HepG2 (cell line): ENCODE results near the gene COQ6. TPM values are rescaled to one million over a fixed set of nuclear protein-coding genes. Genes with fewer than 3 reads are reported as not detected.

ENCODE experiments used
- ATAC-seq: fragments of 200-7000 bp; cut with Tn5 transposase; 3 replicates; pipeline ENCODE4 v1.9.1; 2020; ENCODE audit warnings: mild to moderate bottlenecking, moderate library complexity
- BruUV-seq: library from RNA; stranded (reverse); fragments of 400-500 nt; replicated peaks from 2 replicates; lab custom pipeline; 2021; lab: Mats Ljungman, UMichigan
- CTCF ChIA-PET: fragments of 300-600 bp; formaldehyde crosslinking; extraction: SDS; loops from one replicate; lab custom pipeline; 2021; ENCODE audit warnings: low total read pairs, inconsistent platforms, low intra/inter-chr PET ratio; lab: Yijun Ruan, JAX
- POLR2A ChIA-PET: fragments of 350-600 bp; sonication (Branson Sonifier 250); formaldehyde crosslinking; loops from one replicate; lab custom pipeline; 2020; ENCODE audit warnings: antibody characterized with exemption, inconsistent platforms; lab: Yijun Ruan, JAX
- DNase-seq: peaks from one replicate; pipeline ENCODE4 v3.0.0-alpha.2; 2015; ENCODE audit warnings: low spot score
- FAIRE-seq: peaks from 3 replicates; lab custom pipeline; 2011; peaks lifted over from hg19 to GRCh38; lab: Jason Lieb, UNC
- H2AFZ ChIP-seq: one replicate; pipeline ENCODE4 v1.6.1; 2011; ENCODE audit warnings: low read length, inconsistent platforms
- H3K27ac ChIP-seq: fragments of 300-600 bp; 3 replicates; pipeline ENCODE4 v1.8.0; 2011; ENCODE audit warnings: mixed run types, mild to moderate bottlenecking, mixed read lengths, low read length, inconsistent platforms; ENCODE audit not compliant: insufficient read depth; ENCODE audit errors: extremely low read length
- H3K27me3 ChIP-seq, 2 experiments: fragments of 200-600 bp in 1 of 2; 2 replicates in 1 of 2; 3 replicates in 1 of 2; pipeline versions ENCODE4 v1.6.0 to v1.8.0; 2011; ENCODE audit warnings: low read length in 2 of 2, mild to moderate bottlenecking in 2 of 2, moderate library complexity in 2 of 2, inconsistent platforms in 1 of 2; ENCODE audit not compliant: insufficient read depth in 2 of 2, control insufficient read depth in 1 of 2
- H3K36me3 ChIP-seq, 2 experiments: fragments of 200-600 bp in 1 of 2; replicated peaks in 1 of 2; 2 replicates in 1 of 2; 3 replicates in 1 of 2; pipeline versions ENCODE4 v1.5.1 to v1.8.0; 2011; ENCODE audit warnings: low read length in 2 of 2, inconsistent platforms in 1 of 2; ENCODE audit not compliant: insufficient read depth in 2 of 2, control insufficient read depth in 1 of 2
- H3K4me1 ChIP-seq: 2 replicates; pipeline ENCODE4 v1.5.1; 2012; ENCODE audit warnings: low read length, inconsistent platforms; ENCODE audit not compliant: insufficient read depth
- H3K4me2 ChIP-seq: 2 replicates; pipeline ENCODE4 v1.6.0; 2011; ENCODE audit warnings: low read depth, low read length, inconsistent platforms
- H3K4me3 ChIP-seq, 3 experiments: fragments of 200-600 bp in 1 of 3; sonication (generic), shearing (Covaris generic) in 1 of 3; replicated peaks in 1 of 3; 2 replicates each; pipeline ENCODE4 v1.5.1; 2011 to 2016; ENCODE audit warnings: low read length in 3 of 3, inconsistent platforms in 2 of 3, low read depth in 2 of 3, mild to moderate bottlenecking in 2 of 3, control low read depth in 1 of 3, mixed read lengths in 1 of 3; ENCODE audit not compliant: insufficient read depth in 1 of 3
- H3K79me2 ChIP-seq: one replicate; pipeline ENCODE4 v1.6.1; 2011; ENCODE audit warnings: low read length, inconsistent platforms; ENCODE audit not compliant: insufficient read depth
- H3K9ac ChIP-seq: 2 replicates; pipeline ENCODE4 v1.6.0; 2011; ENCODE audit warnings: mild to moderate bottlenecking, low read depth, low read length, inconsistent platforms; ENCODE audit not compliant: insufficient read depth
- H3K9me3 ChIP-seq: 2 replicates; pipeline ENCODE4 v1.5.1; 2012; ENCODE audit warnings: mild to moderate bottlenecking, low read length
- H4K20me1 ChIP-seq: 2 replicates; pipeline ENCODE4 v1.6.0; 2011; ENCODE audit warnings: inconsistent platforms, mild to moderate bottlenecking, low read length, moderate library complexity; ENCODE audit not compliant: insufficient read depth
- HNF4A ChIP-seq: sonication (generic); formaldehyde crosslinking; IDR thresholded peaks from 2 replicates; pipeline ENCODE4 v1.4.0; 2020; ENCODE audit warnings: missing genetic modification reagents
- MEIS2 ChIP-seq: sonication (generic); formaldehyde crosslinking; IDR thresholded peaks from 2 replicates; pipeline ENCODE4 v1.9.0; 2021; ENCODE audit warnings: mild to moderate bottlenecking, missing genetic modification reagents
- NFRKB ChIP-seq: fragments of 450-650 bp; IDR thresholded peaks from 2 replicates; pipeline ENCODE4 v1.6.1; 2017
- ZFP1 ChIP-seq: IDR thresholded peaks from 2 replicates; pipeline ENCODE4 v1.6.1; 2016
- ZNF296 ChIP-seq: sonication (generic); formaldehyde crosslinking; conservative IDR thresholded peaks from 2 replicates; pipeline ENCODE4 v1.5.0; 2020; ENCODE audit warnings: mild to moderate bottlenecking, missing genetic modification reagents
- ZNF878 ChIP-seq: sonication (generic); formaldehyde crosslinking; IDR thresholded peaks from 2 replicates; pipeline ENCODE4 v1.8.1; 2023; ENCODE audit warnings: mild to moderate bottlenecking, missing genetic modification reagents, moderate library complexity
- ZSCAN31 ChIP-seq: sonication (generic); formaldehyde crosslinking; IDR thresholded peaks from 2 replicates; pipeline ENCODE4 v1.5.0; 2020; ENCODE audit warnings: low read depth, mild to moderate bottlenecking, missing genetic modification reagents
- WGBS: methylation state at CpG from one replicate; pipeline ENCODE4 v1.1.6; 2017; ENCODE audit warnings: low lambda C conversion rate; 5-methylcytosine and 5-hydroxymethylcytosine counted together
- in situ Hi-C: cut with HindIII; loops from 2 replicates; pipeline ENCODE4 v1.10.0; 2017; ENCODE audit warnings: low pct_unique_long_range_greater_than_20kb; ENCODE audit not compliant: extremely low pct_ligation_motif_present
- intact Hi-C: fragments of 100-400 bp; cut with micrococcal nuclease; formaldehyde crosslinking; loops from one replicate; pipeline ENCODE4 v1.10.0; 2022; ENCODE audit not compliant: unreplicated experiment
- polyA plus RNA-seq, 8 experiments: library from polyadenylated mRNA; depleted of rRNA in 3 of 8; stranded (reverse) in 7 of 8; unstranded in 1 of 8; fragments of >200 nt; fragmentation: Illumina TruSeq in 4 of 8; extraction: Trizol in 4 of 8; gene quantifications; 2 replicates each; pipeline versions ENCODE4 v1.2.1 to v1.2.3, GENCODE V29; 2011 to 2016; ENCODE audit warnings: low read depth in 4 of 8, missing spikeins in 1 of 8, mixed read lengths in 1 of 8; ENCODE audit not compliant: insufficient read depth in 1 of 8
- total RNA-seq, 5 experiments: library from RNA; depleted of rRNA; stranded (reverse); fragments of >200 nt; fragmentation: Illumina TruSeq; extraction: Trizol; gene quantifications; 2 replicates each; pipeline ENCODE4 v1.2.3, GENCODE V29; 2016; ENCODE audit warnings: low read depth in 1 of 5
- TF ChIP-seq, protein P1 (sequence below): sonication (generic); formaldehyde crosslinking; IDR thresholded peaks from 2 replicates; pipeline ENCODE4 v1.5.1; 2020; ENCODE audit warnings: mild to moderate bottlenecking, missing genetic modification reagents, borderline replicate concordance
- TF ChIP-seq, protein P2 (sequence below): sonication (generic); formaldehyde crosslinking; conservative IDR thresholded peaks from 2 replicates; pipeline ENCODE4 v1.4.0; 2020; ENCODE audit warnings: mild to moderate bottlenecking, missing genetic modification reagents, moderate library complexity
- TF ChIP-seq, protein P3 (sequence below): sonication (generic); formaldehyde crosslinking; IDR thresholded peaks from 2 replicates; pipeline ENCODE4 v1.5.1; 2020; ENCODE audit warnings: mild to moderate bottlenecking, moderate library complexity, missing genetic modification reagents
- TF ChIP-seq, protein P4 (sequence below): sonication (generic); formaldehyde crosslinking; IDR thresholded peaks from 2 replicates; pipeline ENCODE4 v1.4.0; 2020; ENCODE audit warnings: low read depth, mild to moderate bottlenecking, missing genetic modification reagents
- TF ChIP-seq, protein P5 (sequence below): sonication (generic); formaldehyde crosslinking; IDR thresholded peaks from 2 replicates; pipeline ENCODE4 v1.4.0; 2020; ENCODE audit warnings: mild to moderate bottlenecking, missing genetic modification reagents

COQ6 gene
- total and polyA plus RNA-seq, 2 of the 13 experiments (the other 11 are each of a cell fraction or from before 2014, with no cell fraction given): 18.9 to 34.7 TPM

DNA sequence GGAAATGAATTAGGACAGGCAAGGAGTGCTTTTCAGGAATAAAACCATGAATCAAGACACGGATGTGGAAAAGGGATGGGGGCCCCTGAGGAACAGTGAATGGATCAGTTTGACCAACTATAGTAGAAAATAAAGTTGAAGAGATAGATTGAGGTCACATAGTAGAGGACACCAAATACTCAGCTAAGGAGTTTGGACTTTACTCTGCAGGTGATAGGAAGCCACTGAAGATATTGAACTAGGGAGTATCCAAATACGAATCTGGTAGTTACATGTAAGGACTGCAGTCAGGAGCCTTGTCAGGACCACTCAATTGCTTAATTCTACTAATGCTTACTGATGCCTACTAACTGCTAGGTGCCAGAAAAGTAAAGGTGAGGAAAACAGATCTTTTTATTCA, 48.6 kb downstream of the COQ6 start:
- no peaks in the 10 kb centered on the region for H3K27me3 ChIP-seq
- peak overlapping the region; percentile 23 to 53 (median 30); a peak in 5 of 6 replicates for H3K4me3 ChIP-seq
- in situ Hi-C loops: no loop called here
- H3K9ac ChIP-seq: peak overlapping the region; percentile 65
- H2AFZ ChIP-seq: no peak overlapping the region
- H3K4me1 ChIP-seq: peaks cover 73% of the 10 kb centered on the region
- ChIA-PET POLR2A (interaction anchor here (1.0 to 5.4 kb wide), 4 partner anchors 15 to 147 kb away, joined by 3 to 70 read pairs (median 30); partner anchors contain the start of genes BBOF1, ENTPD5, PTGR2 and ZNF410), CTCF (no interaction called here)
- H3K36me3 ChIP-seq: peaks cover 3 to 8% of the 10 kb centered on the region in 2 experiments; a peak in 2 of 5 replicates
- intact Hi-C loops: loop anchor here (5.0 kb wide), 1 partner anchor 39 kb away; no protein-coding TSS in a partner anchor
- no peaks in the 10 kb centered on the region for H3K9me3 ChIP-seq
- no peaks in the 10 kb centered on the region for H4K20me1 ChIP-seq
- no TSS peak for BruUV-seq
- H3K4me2 ChIP-seq: peak overlapping the region; percentile 82
- ATAC-seq (peak; percentile 3; the same call in 1 of the 3 replicates), FAIRE-seq (no peak), DNase-seq (peak; percentile 20)
- 8% methylated on average over 2 of the region's 2 CpGs for WGBS
- H3K27ac ChIP-seq: peak overlapping the region; percentile 95
- peaks cover 2% of the 10 kb centered on the region for H3K79me2 ChIP-seq
- TF ChIP-seq ZFP1 (CRISPR knock-in tag) (no peak), ZNF878 (no peak), HNF4A (CRISPR knock-in tag) (peak; percentile 61), ZSCAN31 (no peak), MEIS2 (CRISPR knock-in tag) (no peak), ZNF296 (CRISPR knock-in tag) (no peak), NFRKB (no peak)
- TF ChIP-seq, protein P1, sequence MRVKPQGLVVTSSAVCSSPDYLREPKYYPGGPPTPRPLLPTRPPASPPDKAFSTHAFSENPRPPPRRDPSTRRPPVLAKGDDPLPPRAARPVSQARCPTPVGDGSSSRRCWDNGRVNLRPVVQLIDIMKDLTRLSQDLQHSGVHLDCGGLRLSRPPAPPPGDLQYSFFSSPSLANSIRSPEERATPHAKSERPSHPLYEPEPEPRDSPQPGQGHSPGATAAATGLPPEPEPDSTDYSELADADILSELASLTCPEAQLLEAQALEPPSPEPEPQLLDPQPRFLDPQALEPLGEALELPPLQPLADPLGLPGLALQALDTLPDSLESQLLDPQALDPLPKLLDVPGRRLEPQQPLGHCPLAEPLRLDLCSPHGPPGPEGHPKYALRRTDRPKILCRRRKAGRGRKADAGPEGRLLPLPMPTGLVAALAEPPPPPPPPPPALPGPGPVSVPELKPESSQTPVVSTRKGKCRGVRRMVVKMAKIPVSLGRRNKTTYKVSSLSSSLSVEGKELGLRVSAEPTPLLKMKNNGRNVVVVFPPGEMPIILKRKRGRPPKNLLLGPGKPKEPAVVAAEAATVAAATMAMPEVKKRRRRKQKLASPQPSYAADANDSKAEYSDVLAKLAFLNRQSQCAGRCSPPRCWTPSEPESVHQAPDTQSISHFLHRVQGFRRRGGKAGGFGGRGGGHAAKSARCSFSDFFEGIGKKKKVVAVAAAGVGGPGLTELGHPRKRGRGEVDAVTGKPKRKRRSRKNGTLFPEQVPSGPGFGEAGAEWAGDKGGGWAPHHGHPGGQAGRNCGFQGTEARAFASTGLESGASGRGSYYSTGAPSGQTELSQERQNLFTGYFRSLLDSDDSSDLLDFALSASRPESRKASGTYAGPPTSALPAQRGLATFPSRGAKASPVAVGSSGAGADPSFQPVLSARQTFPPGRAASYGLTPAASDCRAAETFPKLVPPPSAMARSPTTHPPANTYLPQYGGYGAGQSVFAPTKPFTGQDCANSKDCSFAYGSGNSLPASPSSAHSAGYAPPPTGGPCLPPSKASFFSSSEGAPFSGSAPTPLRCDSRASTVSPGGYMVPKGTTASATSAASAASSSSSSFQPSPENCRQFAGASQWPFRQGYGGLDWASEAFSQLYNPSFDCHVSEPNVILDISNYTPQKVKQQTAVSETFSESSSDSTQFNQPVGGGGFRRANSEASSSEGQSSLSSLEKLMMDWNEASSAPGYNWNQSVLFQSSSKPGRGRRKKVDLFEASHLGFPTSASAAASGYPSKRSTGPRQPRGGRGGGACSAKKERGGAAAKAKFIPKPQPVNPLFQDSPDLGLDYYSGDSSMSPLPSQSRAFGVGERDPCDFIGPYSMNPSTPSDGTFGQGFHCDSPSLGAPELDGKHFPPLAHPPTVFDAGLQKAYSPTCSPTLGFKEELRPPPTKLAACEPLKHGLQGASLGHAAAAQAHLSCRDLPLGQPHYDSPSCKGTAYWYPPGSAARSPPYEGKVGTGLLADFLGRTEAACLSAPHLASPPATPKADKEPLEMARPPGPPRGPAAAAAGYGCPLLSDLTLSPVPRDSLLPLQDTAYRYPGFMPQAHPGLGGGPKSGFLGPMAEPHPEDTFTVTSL (CRISPR knock-in tag): no peak; the same call in 1 of the 2 replicates
- TF ChIP-seq, protein P2, sequence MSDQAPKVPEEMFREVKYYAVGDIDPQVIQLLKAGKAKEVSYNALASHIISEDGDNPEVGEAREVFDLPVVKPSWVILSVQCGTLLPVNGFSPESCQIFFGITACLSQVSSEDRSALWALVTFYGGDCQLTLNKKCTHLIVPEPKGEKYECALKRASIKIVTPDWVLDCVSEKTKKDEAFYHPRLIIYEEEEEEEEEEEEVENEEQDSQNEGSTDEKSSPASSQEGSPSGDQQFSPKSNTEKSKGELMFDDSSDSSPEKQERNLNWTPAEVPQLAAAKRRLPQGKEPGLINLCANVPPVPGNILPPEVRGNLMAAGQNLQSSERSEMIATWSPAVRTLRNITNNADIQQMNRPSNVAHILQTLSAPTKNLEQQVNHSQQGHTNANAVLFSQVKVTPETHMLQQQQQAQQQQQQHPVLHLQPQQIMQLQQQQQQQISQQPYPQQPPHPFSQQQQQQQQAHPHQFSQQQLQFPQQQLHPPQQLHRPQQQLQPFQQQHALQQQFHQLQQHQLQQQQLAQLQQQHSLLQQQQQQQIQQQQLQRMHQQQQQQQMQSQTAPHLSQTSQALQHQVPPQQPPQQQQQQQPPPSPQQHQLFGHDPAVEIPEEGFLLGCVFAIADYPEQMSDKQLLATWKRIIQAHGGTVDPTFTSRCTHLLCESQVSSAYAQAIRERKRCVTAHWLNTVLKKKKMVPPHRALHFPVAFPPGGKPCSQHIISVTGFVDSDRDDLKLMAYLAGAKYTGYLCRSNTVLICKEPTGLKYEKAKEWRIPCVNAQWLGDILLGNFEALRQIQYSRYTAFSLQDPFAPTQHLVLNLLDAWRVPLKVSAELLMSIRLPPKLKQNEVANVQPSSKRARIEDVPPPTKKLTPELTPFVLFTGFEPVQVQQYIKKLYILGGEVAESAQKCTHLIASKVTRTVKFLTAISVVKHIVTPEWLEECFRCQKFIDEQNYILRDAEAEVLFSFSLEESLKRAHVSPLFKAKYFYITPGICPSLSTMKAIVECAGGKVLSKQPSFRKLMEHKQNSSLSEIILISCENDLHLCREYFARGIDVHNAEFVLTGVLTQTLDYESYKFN (CRISPR knock-in tag): peak; percentile 44; the same call in 1 of the 2 replicates
- TF ChIP-seq, protein P3, sequence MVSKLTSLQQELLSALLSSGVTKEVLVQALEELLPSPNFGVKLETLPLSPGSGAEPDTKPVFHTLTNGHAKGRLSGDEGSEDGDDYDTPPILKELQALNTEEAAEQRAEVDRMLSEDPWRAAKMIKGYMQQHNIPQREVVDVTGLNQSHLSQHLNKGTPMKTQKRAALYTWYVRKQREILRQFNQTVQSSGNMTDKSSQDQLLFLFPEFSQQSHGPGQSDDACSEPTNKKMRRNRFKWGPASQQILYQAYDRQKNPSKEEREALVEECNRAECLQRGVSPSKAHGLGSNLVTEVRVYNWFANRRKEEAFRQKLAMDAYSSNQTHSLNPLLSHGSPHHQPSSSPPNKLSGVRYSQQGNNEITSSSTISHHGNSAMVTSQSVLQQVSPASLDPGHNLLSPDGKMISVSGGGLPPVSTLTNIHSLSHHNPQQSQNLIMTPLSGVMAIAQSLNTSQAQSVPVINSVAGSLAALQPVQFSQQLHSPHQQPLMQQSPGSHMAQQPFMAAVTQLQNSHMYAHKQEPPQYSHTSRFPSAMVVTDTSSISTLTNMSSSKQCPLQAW: no peak
- TF ChIP-seq, protein P4, sequence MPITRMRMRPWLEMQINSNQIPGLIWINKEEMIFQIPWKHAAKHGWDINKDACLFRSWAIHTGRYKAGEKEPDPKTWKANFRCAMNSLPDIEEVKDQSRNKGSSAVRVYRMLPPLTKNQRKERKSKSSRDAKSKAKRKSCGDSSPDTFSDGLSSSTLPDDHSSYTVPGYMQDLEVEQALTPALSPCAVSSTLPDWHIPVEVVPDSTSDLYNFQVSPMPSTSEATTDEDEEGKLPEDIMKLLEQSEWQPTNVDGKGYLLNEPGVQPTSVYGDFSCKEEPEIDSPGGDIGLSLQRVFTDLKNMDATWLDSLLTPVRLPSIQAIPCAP: no peak
- TF ChIP-seq, protein P5, sequence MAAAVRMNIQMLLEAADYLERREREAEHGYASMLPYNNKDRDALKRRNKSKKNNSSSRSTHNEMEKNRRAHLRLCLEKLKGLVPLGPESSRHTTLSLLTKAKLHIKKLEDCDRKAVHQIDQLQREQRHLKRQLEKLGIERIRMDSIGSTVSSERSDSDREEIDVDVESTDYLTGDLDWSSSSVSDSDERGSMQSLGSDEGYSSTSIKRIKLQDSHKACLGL (CRISPR knock-in tag): no peak
